Heart right ventricle (tissue), 16 donors: ENCODE data around the gene ANKS1B. TPM values are rescaled to one million over a fixed set of nuclear protein-coding genes. Genes with fewer than 3 reads are reported as not detected.

Experiments used
- ATAC-seq, 8 donors: fragments of 200-7000 bp; cut with Tn5 transposase; one replicate each; pipeline ENCODE4 v1.9.1; 2020; ENCODE audit warnings: mild to moderate bottlenecking in 8 of 8, moderate library complexity in 8 of 8, moderate number of reproducible peaks in 1 of 8
- DNase-seq, 2 donors: peaks; one replicate each; pipeline ENCODE4 v3.0.0-alpha.2; 2020
- H3K27ac ChIP-seq, 10 donors: fragments of 200-600 bp; sonication (generic) in 2 of 10; one replicate each; pipeline versions ENCODE4 v1.5.0 to v1.8.0; 2020 to 2022; ENCODE audit warnings: mild to moderate bottlenecking in 3 of 10
- H3K27me3 ChIP-seq, 7 donors: fragments of 200-600 bp; one replicate each; pipeline ENCODE4 v1.8.0; 2021 to 2022; ENCODE audit warnings: mild to moderate bottlenecking in 2 of 7
- H3K36me3 ChIP-seq, 9 donors: fragments of 200-600 bp; sonication (generic) in 1 of 9; one replicate each; pipeline versions ENCODE4 v1.5.0 to v1.8.0; 2020 to 2022; ENCODE audit warnings: mild to moderate bottlenecking in 2 of 9
- H3K4me1 ChIP-seq, 9 donors: fragments of 200-600 bp; sonication (generic) in 1 of 9; one replicate each; pipeline versions ENCODE4 v1.5.0 to v1.8.0; 2020 to 2022; ENCODE audit warnings: mild to moderate bottlenecking in 4 of 9
- H3K4me3 ChIP-seq, 10 donors: fragments of 200-600 bp; sonication (generic) in 2 of 10; one replicate each; pipeline versions ENCODE4 v1.5.0 to v1.8.0; 2020 to 2022; ENCODE audit warnings: mild to moderate bottlenecking in 7 of 10, moderate library complexity in 2 of 10
- H3K9me3 ChIP-seq, 11 donors: fragments of 200-600 bp in 10 of 11; sonication (generic) in 2 of 11; one replicate each; pipeline versions ENCODE4 v1.5.0 to v1.8.0; 2013 to 2022; ENCODE audit warnings: mild to moderate bottlenecking in 2 of 11, control low read depth in 1 of 11, moderate library complexity in 1 of 11
- WGBS, 2 donors: extraction: QIAGEN DNeasy Blood & Tissue Kit; methylation state at CpG; one replicate each; pipeline ENCODE4 v1.1.7; 2013; ENCODE audit warnings: inconsistent platforms in 1 of 2; 5-methylcytosine and 5-hydroxymethylcytosine counted together
- intact Hi-C, 10 donors: fragments of 100-400 bp; cut with DNase I; formaldehyde crosslinking; loops; one replicate each; pipeline versions ENCODE4 v1.11.1 to v1.14.2; 2022
- polyA plus RNA-seq, 2 donors: library from polyadenylated mRNA; stranded (reverse); fragments of 200-250 nt; gene quantifications; one replicate each; pipeline ENCODE4 v1.2.3, GENCODE V29; 2013
- total RNA-seq, 10 donors: library from RNA; stranded (reverse); fragmentation: NEBNext Ultra II Directional in 3 of 10; extraction: Animal tissue kit (Norgen Biotek cat#: 25700) in 3 of 10; gene quantifications; one replicate each; pipeline versions ENCODE4 v1.2.1 to v1.2.4, GENCODE V29; 2021 to 2023
- TF ChIP-seq, protein P1 (sequence below), 9 donors: fragments of 200-600 bp; sonication (generic) in 2 of 9; IDR thresholded peaks; one replicate each; pipeline versions ENCODE4 v1.5.0 to v1.8.0; 2021 to 2022; ENCODE audit warnings: antibody characterized with exemption in 9 of 9, mild to moderate bottlenecking in 5 of 9, moderate library complexity in 1 of 9
- donor health status: Arrhythmogenic right ventricular cardiomyopathy.
- donor health status: ischemic (EF 13 %, LVEDD 7.1; RV severe dilation, severe dysfunction).
- donor health status: healthy with polysubstance abuse.
- donor health status: DM: no; HTN: yes; CAD: no.
- donor health status: DM: no; HTN: no; CAD: no.
- donor health status: ischemic (EF 25% LVEDD 6.9; RV normal size, moderate dysfunction).
- donor health status: ischemic (EF 25% LVEDD 5.7; RV mildly dilated, moderate dysfunction).
- donor health status: healthy.
- donor health status: DM: yes; HTN: yes; CAD: no.
- donor health status: Ischemic cardiomyopathy.
- donor health status: ischemic (EF 35%, LVEDD 5.7; RV mildly dilated, moderate dysfunction).
- donor health status: nonischemic (EF 11% LVEDD 7.7; RV severe dilation, severe dysfunction).
- donor health status: DM: yes; HTN: yes; CAD: no.
- donor health status: PGD.
- donor health status: ischemic (EF 29% LVEDD 5.4; RV normal size, mild dysfunction).
- donor health status: nonischemic (EF 23%, LVEDD 6.1; RV moderate dilation, normal function).

Gene ANKS1B
- total and polyA plus RNA-seq, 12 donors, result 0.58 to 4.8 (median 1.8) TPM

DNA sequence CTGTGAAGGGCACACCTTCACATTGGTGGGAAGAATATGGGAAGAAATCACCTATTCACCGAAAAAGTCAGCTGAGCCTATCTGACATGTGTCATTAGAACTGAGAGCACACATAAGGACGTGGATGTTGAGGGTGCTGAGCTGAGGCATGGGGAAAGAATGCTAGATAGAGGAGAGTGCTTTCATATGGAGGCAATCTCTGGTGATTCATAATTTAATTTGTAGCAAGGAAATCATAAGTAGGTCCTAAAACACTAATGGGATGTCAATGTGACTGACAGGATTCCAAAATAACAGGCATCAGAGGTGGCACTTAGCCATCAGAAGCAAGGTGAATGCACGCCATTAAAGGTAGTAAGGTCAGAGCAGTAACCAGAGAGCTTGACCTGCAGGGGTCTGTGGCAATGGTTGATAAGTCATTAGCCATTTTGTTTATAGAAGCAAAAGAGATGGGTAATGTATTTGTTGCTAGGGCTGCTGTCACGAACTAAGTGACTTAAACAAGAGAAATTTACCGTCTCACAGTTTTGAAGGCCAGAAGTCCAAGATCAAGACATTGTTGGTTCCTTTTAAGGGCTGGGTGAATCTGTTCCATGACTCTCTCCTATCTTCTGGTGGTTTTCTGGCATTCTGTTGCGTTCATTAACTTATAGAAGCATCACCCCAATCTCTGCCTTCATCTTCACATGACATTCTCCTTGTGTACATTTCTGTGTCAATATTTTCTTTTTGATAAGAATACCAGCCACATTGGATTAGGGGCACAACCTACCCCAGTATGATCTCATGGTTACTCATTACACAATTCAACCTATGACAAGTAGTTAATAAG, 69.3 kb downstream of the ANKS1B start:
- Histone ChIP-seq H3K27ac (no peak overlapping the region), H3K27me3 (no peaks in the 10 kb centered on the region), H3K9me3 (no peaks in the 10 kb centered on the region), H3K4me3 (no peak overlapping the region), H3K4me1 (no peaks in the 10 kb centered on the region), H3K36me3 (no peaks in the 10 kb centered on the region)
- 79 to 86% methylated on average over 6 of the region's 6 CpGs for WGBS, 2 donors
- ATAC-seq (no peak), DNase-seq (no peak)
- TF ChIP-seq, protein P1, sequence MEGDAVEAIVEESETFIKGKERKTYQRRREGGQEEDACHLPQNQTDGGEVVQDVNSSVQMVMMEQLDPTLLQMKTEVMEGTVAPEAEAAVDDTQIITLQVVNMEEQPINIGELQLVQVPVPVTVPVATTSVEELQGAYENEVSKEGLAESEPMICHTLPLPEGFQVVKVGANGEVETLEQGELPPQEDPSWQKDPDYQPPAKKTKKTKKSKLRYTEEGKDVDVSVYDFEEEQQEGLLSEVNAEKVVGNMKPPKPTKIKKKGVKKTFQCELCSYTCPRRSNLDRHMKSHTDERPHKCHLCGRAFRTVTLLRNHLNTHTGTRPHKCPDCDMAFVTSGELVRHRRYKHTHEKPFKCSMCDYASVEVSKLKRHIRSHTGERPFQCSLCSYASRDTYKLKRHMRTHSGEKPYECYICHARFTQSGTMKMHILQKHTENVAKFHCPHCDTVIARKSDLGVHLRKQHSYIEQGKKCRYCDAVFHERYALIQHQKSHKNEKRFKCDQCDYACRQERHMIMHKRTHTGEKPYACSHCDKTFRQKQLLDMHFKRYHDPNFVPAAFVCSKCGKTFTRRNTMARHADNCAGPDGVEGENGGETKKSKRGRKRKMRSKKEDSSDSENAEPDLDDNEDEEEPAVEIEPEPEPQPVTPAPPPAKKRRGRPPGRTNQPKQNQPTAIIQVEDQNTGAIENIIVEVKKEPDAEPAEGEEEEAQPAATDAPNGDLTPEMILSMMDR (IDR thresholded peaks at IDR 0.05), result no peak
- intact Hi-C loops, result no loop called here

DNA sequence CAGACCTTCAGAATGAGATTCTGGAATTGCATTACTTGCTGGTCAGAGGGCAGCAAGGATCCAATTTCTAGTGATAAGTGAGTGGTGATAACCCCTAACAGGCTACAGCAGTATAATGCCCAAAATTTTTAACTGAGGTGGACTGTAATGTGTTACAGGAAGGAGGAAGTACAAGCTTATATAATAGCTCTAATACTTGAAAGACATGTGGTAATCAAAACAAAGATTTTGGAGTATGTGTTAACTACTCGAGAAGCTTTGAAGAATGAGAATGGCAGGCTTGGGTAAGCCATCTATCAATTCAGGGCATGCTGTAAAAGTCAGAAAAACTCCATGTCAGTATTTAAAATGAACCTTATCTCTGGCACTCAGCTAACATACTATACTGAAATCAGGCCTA, 70.5 kb downstream of the ANKS1B start:
- DNase-seq (no peak), ATAC-seq (no peak)
- 17 to 29% methylated on average over 1 of the region's 1 CpG for WGBS, 2 donors
- intact Hi-C loops, result no loop called here
- no peaks in the 10 kb centered on the region for H3K9me3 ChIP-seq
- H3K36me3 ChIP-seq, result no peaks in the 10 kb centered on the region
- no peaks in the 10 kb centered on the region for H3K27me3 ChIP-seq
- H3K4me3 ChIP-seq, result no peak overlapping the region
- no peaks in the 10 kb centered on the region for H3K4me1 ChIP-seq
- H3K27ac ChIP-seq, result no peak overlapping the region
- TF ChIP-seq, protein P1 (IDR thresholded peaks at IDR 0.05), result no peak

DNA sequence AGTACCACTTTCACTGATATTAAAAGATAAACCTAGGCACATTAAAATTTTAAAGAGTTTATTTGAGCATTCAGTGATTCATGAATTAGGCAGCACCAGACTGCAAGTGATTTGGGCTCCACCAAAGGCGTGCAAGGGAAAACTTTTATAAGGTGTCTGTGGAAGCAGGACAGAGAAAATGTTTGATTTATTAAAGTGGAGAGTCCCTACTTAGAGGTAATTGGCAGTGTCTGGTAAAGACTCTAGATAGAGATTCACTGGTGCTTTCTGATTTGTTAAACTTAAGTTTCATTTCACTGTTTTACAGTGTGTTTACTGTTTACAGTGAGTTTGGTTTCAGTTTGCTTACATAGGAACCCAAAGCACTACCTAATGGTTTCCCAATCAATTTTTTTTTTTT, 72.8 kb downstream of the ANKS1B start:
- intact Hi-C loops, result no loop called here
- WGBS, 2 donors, result 83 to 91% methylated on average over 1 of the region's 1 CpG

DNA sequence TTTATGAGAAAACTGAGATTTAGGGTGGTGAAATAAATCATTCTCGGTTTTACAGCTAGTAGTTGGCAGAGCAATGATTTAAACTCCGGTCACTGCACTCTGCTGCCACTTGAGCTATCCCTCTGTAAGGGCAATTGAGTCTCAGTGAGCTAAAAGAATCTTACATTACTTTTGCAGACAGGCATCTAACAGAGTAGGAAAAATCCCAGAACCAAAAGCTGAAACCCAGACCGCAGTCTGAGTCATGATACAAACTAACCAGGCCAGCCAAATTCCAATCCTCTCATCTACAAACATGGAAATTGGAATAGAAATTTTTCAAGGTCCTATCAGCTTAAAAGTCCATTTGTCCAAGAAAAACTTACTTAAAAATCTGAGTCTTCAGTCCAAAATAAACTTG, 73.7 kb downstream of the ANKS1B start:
- H3K4me3 ChIP-seq, result peak overlapping the region in 3 of 10 donors; percentile 5 to 22 (median 13)
- no peaks in the 10 kb centered on the region for H3K9me3 ChIP-seq
- peak overlapping the region in 5 of 10 donors; percentile 16 to 46 (median 30) for H3K27ac ChIP-seq
- intact Hi-C loops, result no loop called here
- no peaks in the 10 kb centered on the region for H3K27me3 ChIP-seq
- no peaks in the 10 kb centered on the region for H3K4me1 ChIP-seq
- ATAC-seq, result peak; percentile 65 to 89 (median 86)
- DNase-seq, result peak in 1 of 2 donors; percentile 27
- no peaks in the 10 kb centered on the region for H3K36me3 ChIP-seq
- TF ChIP-seq, protein P1 (IDR thresholded peaks at IDR 0.05), result no peak
- 58 to 68% methylated on average over 3 of the region's 3 CpGs for WGBS, 2 donors

More for the DNA sequence above, 72.8 kb downstream of the ANKS1B start:
- TF ChIP-seq, protein P1 (IDR thresholded peaks at IDR 0.05), result no peak
- DNase-seq, result no peak
- ATAC-seq, result no peak
- Histone ChIP-seq H3K36me3 (no peaks in the 10 kb centered on the region), H3K4me1 (no peaks in the 10 kb centered on the region), H3K27ac (peak overlapping the region in 2 of 10 donors; percentile 2 to 22), H3K9me3 (no peaks in the 10 kb centered on the region), H3K4me3 (peak overlapping the region in 1 of 10 donors; percentile 22), H3K27me3 (no peaks in the 10 kb centered on the region)
